K562 (cell line): ENCODE data around the gene ZC3H12C. TPM values are rescaled to one million over a fixed set of nuclear protein-coding genes. Genes with fewer than 3 reads are reported as not detected.

Experiments
- ATAC-seq: fragments of 200-7000 bp; cut with Tn5 transposase; 3 replicates; pipeline ENCODE4 v1.9.1; 2020; ENCODE audit warnings: moderate library complexity
- BruUV-seq: library from RNA; stranded (reverse); fragments of 400-500 nt; replicated peaks from 2 replicates; lab custom pipeline; 2021; lab: Mats Ljungman, UMichigan
- CTCF ChIA-PET: fragments of 300-600 bp; formaldehyde crosslinking; extraction: SDS; loops from one replicate; lab custom pipeline; 2021; ENCODE audit warnings: low intra/inter-chr PET ratio; lab: Yijun Ruan, JAX
- POLR2A ChIA-PET: fragments of 300-600, 350-650 bp; sonication (Branson Sonifier 250); formaldehyde crosslinking; extraction: SDS; loops from one replicate; lab custom pipeline; 2021; ENCODE audit warnings: antibody characterized with exemption, inconsistent platforms; lab: Yijun Ruan, JAX
- DNase-seq, 4 experiments: peaks; one replicate each; pipeline versions ENCODE4 v3.0.0 to v3.0.0-alpha.2; 2011 to 2018; ENCODE audit warnings: low spot score in 3 of 4, mixed read lengths in 3 of 4; ENCODE audit errors: extremely low read depth in 1 of 4
- FAIRE-seq: peaks from 2 replicates; lab custom pipeline; 2011; peaks lifted over from hg19 to GRCh38; lab: Jason Lieb, UNC
- H2AFZ ChIP-seq: 2 replicates; pipeline ENCODE4 v1.6.0; 2011; ENCODE audit warnings: low read depth, low read length, control low read depth, inconsistent platforms
- H3K27ac ChIP-seq: fragments of 200-600 bp; 3 replicates; pipeline ENCODE4 v1.8.0; 2011; ENCODE audit warnings: low read depth, mild to moderate bottlenecking, control low read depth, inconsistent platforms, low read length, moderate library complexity, mixed read lengths; ENCODE audit errors: extremely low read depth
- H3K27me3 ChIP-seq, 2 experiments: fragments of 300-600 bp in 1 of 2; 2 replicates in 1 of 2; 3 replicates in 1 of 2; pipeline versions ENCODE4 v1.6.0 to v1.8.0; 2011; ENCODE audit warnings: inconsistent platforms in 2 of 2, low read length in 2 of 2, mild to moderate bottlenecking in 1 of 2, mixed read lengths in 1 of 2, moderate library complexity in 1 of 2; ENCODE audit not compliant: control insufficient read depth in 2 of 2, insufficient read depth in 2 of 2
- H3K36me3 ChIP-seq: fragments of 300-600 bp; 3 replicates; pipeline ENCODE4 v1.8.0; 2011; ENCODE audit warnings: mild to moderate bottlenecking, low read length, inconsistent platforms; ENCODE audit not compliant: control insufficient read depth, insufficient read depth
- H3K4me1 ChIP-seq, 2 experiments: fragments of 200-600 bp in 1 of 2; replicated peaks in 1 of 2; 2 replicates in 1 of 2; 3 replicates in 1 of 2; pipeline versions ENCODE4 v1.5.1 to v1.8.0; 2011; ENCODE audit warnings: inconsistent platforms in 2 of 2, low read length in 2 of 2, mild to moderate bottlenecking in 1 of 2, mixed read lengths in 1 of 2, moderate library complexity in 1 of 2; ENCODE audit not compliant: control insufficient read depth in 2 of 2, insufficient read depth in 2 of 2
- H3K4me2 ChIP-seq: 2 replicates; pipeline ENCODE4 v1.6.1; 2011; ENCODE audit warnings: low read length, control low read depth, inconsistent platforms, mixed read lengths; ENCODE audit not compliant: insufficient read depth
- H3K4me3 ChIP-seq: fragments of 200-600 bp; sonication (generic), shearing (Covaris generic); 2 replicates; pipeline ENCODE4 v1.5.1; 2016; ENCODE audit warnings: control low read depth, inconsistent platforms
- H3K79me2 ChIP-seq: fragments of 200-600 bp; 3 replicates; pipeline ENCODE4 v1.8.0; 2011; ENCODE audit warnings: low read length, inconsistent platforms; ENCODE audit not compliant: control insufficient read depth, insufficient read depth
- H3K9ac ChIP-seq, 2 experiments: 2 replicates each; pipeline versions ENCODE4 v1.6.0 to v1.6.1; 2011; ENCODE audit warnings: low read depth in 2 of 2, low read length in 2 of 2, control low read depth in 1 of 2, inconsistent platforms in 1 of 2, mild to moderate bottlenecking in 1 of 2, mixed read lengths in 1 of 2; ENCODE audit not compliant: insufficient read depth in 1 of 2
- H3K9me1 ChIP-seq: one replicate; pipeline ENCODE4 v1.6.0; 2011; ENCODE audit warnings: inconsistent platforms, mild to moderate bottlenecking, low read length, moderate library complexity; ENCODE audit not compliant: control insufficient read depth, insufficient read depth
- H3K9me3 ChIP-seq: replicated peaks from 2 replicates; pipeline ENCODE4 v1.5.1; 2011; ENCODE audit warnings: low read depth, low read length, inconsistent platforms; ENCODE audit not compliant: control insufficient read depth, insufficient read depth
- H4K20me1 ChIP-seq: replicated peaks from 2 replicates; pipeline ENCODE4 v1.6.1; 2011; ENCODE audit warnings: low read length, inconsistent platforms, mixed read lengths; ENCODE audit not compliant: control insufficient read depth, insufficient read depth
- EGR1 ChIP-seq: fragments of 450-650 bp; conservative IDR thresholded peaks from 2 replicates; pipeline ENCODE4 v1.6.1; 2017; ENCODE audit warnings: mild to moderate bottlenecking
- FOSL1 ChIP-seq: fragments of 200-800 bp; sonication (Bioruptor generic); conservative IDR thresholded peaks from 2 replicates; pipeline ENCODE4 v1.6.1; 2016; ENCODE audit warnings: missing genetic modification characterization, missing compliant biosample characterization
- WGBS: fragments of 100-300 bp; shearing (Covaris generic); methylation state at CpG from one replicate; pipeline ENCODE4 v1.1.6; 2016; ENCODE audit warnings: low coverage, mixed read lengths; ENCODE audit not compliant: insufficient coverage; ENCODE audit errors: missing lambda C conversion rate; 5-methylcytosine and 5-hydroxymethylcytosine counted together
- in situ Hi-C: fragments of 300-500 bp; cut with MboI; formaldehyde crosslinking; loops from 4 replicates; pipeline ENCODE4 v1.15.0; 2018; ENCODE audit warnings: inconsistent platforms, mixed read lengths
- intact Hi-C: fragments of 100-400 bp; cut with micrococcal nuclease; formaldehyde crosslinking; loops from 2 replicates; pipeline ENCODE4 v1.14.2; 2022
- polyA plus RNA-seq, 8 experiments: library from polyadenylated mRNA; depleted of rRNA in 4 of 8; stranded (reverse) in 5 of 8; unstranded in 3 of 8; fragments of >200 nt; fragmentation: Nextera tagmentation in 2 of 8; fragmentation: Illumina TruSeq in 1 of 8; extraction: Ambion mirVana in 2 of 8; extraction: Trizol in 1 of 8; gene quantifications; 2 replicates each; pipeline versions ENCODE4 v1.2.1 to v1.2.3, GENCODE V29; 2011 to 2014; ENCODE audit warnings: inconsistent platforms in 1 of 8, missing spikeins in 1 of 8
- total RNA-seq, 7 experiments: library from RNA; depleted of rRNA in 6 of 7; stranded (reverse); fragments of >200 nt in 6 of 7; fragmentation: Illumina TruSeq in 2 of 7; extraction: Trizol in 2 of 7; gene quantifications; 2 replicates each; pipeline versions ENCODE4 v1.2.1 to v1.2.3, GENCODE V29; 2011 to 2021; ENCODE audit warnings: low replicate concordance in 1 of 7
- TF ChIP-seq, protein P1 (sequence below): fragments of 250-450 bp; sonication (Bioruptor Pico); IDR thresholded peaks from 2 replicates; pipeline ENCODE4 v1.5.0; 2021; ENCODE audit warnings: mild to moderate bottlenecking, borderline replicate concordance

Gene ZC3H12C
- total and polyA plus RNA-seq, 9 of the 15 experiments (the other 6 are each of a cell fraction or from before 2014, with no cell fraction given): 0.56 to 5.9 (median 3.3) TPM

DNA sequence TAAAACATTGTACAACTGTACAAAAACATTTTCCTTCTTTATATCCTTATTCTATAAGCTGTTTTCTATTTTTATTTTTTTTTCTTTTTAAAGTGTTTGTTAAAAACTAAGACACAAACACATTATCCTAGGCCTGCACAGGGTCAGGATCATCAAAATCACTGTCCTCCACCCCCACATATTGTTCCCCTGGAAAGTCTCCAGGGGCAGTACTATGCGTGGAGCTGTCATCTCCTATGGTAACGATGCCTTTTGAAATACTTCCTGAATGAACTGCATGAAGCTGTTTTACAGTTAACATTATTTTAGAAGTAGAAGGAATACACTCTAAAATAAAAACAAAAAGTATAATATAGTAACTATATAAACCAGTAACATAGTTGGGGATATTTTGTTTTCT is 67.2 kb downstream of the ZC3H12C start:
- Histone ChIP-seq H3K27ac (no peak overlapping the region), H3K79me2 (no peaks in the 10 kb centered on the region), H3K27me3 (no peaks in the 10 kb centered on the region), H3K9ac (no peak overlapping the region), H3K9me1 (no peaks in the 10 kb centered on the region), H2AFZ (no peak overlapping the region), H4K20me1 (no peaks in the 10 kb centered on the region), H3K4me2 (no peak overlapping the region), H3K36me3 (peaks cover 9% of the 10 kb centered on the region; the same call in 2 of the 3 replicates), H3K4me1 (peaks cover 0 to 7% of the 10 kb centered on the region in 2 experiments; a peak in 1 of 5 replicates), H3K9me3 (no peaks in the 10 kb centered on the region), H3K4me3 (no peak overlapping the region)
- 56% methylated on average over 2 of the region's 2 CpGs for WGBS
- ATAC-seq (no peak), DNase-seq (no peak), FAIRE-seq (no peak)
- intact Hi-C loops (no loop called here), in situ Hi-C loops (no loop called here)
- ChIA-PET CTCF (no interaction called here), POLR2A (interaction anchor here (0.6 to 1.2 kb wide), 2 partner anchors 24 to 165 kb away, joined by 3 read pairs; no protein-coding TSS in a partner anchor)
- BruUV-seq: no TSS peak
- TF ChIP-seq EGR1: 0 out of 2 replicates have a peak, but pooled peaks have one; percentile 21
- TF ChIP-seq, protein P1, sequence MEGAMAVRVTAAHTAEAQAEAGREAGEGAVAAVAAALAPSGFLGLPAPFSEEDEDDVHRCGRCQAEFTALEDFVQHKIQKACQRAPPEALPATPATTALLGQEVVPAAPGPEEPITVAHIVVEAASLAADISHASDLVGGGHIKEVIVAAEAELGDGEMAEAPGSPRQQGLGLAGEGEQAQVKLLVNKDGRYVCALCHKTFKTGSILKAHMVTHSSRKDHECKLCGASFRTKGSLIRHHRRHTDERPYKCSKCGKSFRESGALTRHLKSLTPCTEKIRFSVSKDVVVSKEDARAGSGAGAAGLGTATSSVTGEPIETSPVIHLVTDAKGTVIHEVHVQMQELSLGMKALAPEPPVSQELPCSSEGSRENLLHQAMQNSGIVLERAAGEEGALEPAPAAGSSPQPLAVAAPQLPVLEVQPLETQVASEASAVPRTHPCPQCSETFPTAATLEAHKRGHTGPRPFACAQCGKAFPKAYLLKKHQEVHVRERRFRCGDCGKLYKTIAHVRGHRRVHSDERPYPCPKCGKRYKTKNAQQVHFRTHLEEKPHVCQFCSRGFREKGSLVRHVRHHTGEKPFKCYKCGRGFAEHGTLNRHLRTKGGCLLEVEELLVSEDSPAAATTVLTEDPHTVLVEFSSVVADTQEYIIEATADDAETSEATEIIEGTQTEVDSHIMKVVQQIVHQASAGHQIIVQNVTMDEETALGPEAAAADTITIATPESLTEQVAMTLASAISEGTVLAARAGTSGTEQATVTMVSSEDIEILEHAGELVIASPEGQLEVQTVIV: no peak

DNA sequence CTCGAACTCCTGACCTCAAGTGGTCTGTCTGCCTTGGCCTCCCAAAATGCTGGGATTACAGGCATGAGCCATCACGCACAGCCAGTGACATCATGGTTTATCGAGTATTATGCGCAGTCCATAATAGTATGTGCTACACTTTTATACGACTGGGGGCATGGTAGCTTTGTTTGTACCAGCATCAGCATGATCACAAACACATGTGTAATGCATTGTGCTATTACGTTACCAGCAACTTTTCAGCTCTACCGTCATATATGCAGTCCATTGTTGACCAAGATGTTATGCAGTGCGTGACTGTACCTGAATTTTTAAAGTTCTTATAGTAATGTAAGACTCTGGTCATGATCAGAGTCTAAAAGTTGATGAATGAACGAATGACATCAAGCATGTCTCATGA is 67.9 kb downstream of the ZC3H12C start:
- no peak for FAIRE-seq
- no peak for TF ChIP-seq FOSL1 (tag)
- no peak overlapping the region for H3K27ac ChIP-seq
- no peaks in the 10 kb centered on the region for H3K79me2 ChIP-seq
- no peaks in the 10 kb centered on the region for H4K20me1 ChIP-seq
- H3K27me3 ChIP-seq: no peaks in the 10 kb centered on the region
- CTCF ChIA-PET: no interaction called here
- H3K36me3 ChIP-seq: peaks cover 9% of the 10 kb centered on the region; the same call in 2 of the 3 replicates
- H3K9ac ChIP-seq: no peak overlapping the region
- H3K4me3 ChIP-seq: no peak overlapping the region
- H2AFZ ChIP-seq: no peak overlapping the region
- H3K9me3 ChIP-seq: no peaks in the 10 kb centered on the region
- intact Hi-C loops (no loop called here), in situ Hi-C loops (no loop called here)
- no TSS peak for BruUV-seq
- H3K4me2 ChIP-seq: no peak overlapping the region
- no peak for ATAC-seq
- no peaks in the 10 kb centered on the region for H3K9me1 ChIP-seq
- POLR2A ChIA-PET: interaction anchor here (1.2 kb wide), 1 partner anchor 24 kb away, joined by 3 read pairs; no protein-coding TSS in a partner anchor
- peaks cover 0 to 7% of the 10 kb centered on the region in 2 experiments; a peak in 1 of 5 replicates for H3K4me1 ChIP-seq
- 76% methylated on average over 8 of the region's 9 CpGs for WGBS
- DNase-seq: no peak
